GM12878 (cell line): Measurements from ENCODE around the gene TMEM14C. TPM values are rescaled to one million over a fixed set of nuclear protein-coding genes. Genes with fewer than 3 reads are reported as not detected.
A peak's percentile ranks its signal among the peaks of the same experiment; 100 is the strongest.

ENCODE experiments used
- ATAC-seq: fragments of 200-7000 bp; cut with Tn5 transposase; 3 replicates; pipeline ENCODE4 v1.9.1; 2020; ENCODE audit warnings: mild to moderate bottlenecking, moderate library complexity
- BruUV-seq: library from RNA; stranded (reverse); fragments of 400-500 nt; replicated peaks from 2 replicates; lab custom pipeline; 2021; lab: Mats Ljungman, UMichigan
- CTCF ChIA-PET: fragments of 300-600 bp; sonication (Branson Sonifier 250); formaldehyde crosslinking; extraction: SDS; loops from one replicate; lab custom pipeline; 2021; ENCODE audit warnings: inconsistent platforms; lab: Yijun Ruan, JAX
- POLR2A ChIA-PET: fragments of 350-600 bp; formaldehyde crosslinking; extraction: SDS; loops from one replicate; lab custom pipeline; 2021; ENCODE audit warnings: inconsistent platforms; lab: Charles Lee
- RAD21 ChIA-PET: fragments of 300-600 bp; sonication (Branson Sonifier 250); formaldehyde crosslinking; loops from one replicate; lab custom pipeline; 2023; ENCODE audit warnings: antibody characterized with exemption; ENCODE audit not compliant: unreplicated experiment; lab: Charles Lee
- SMC1A ChIA-PET: fragments of 300-600 bp; sonication (Branson Sonifier 250); formaldehyde crosslinking; loops from one replicate; lab custom pipeline; 2023; ENCODE audit not compliant: unreplicated experiment, uncharacterized antibody; lab: Charles Lee
- DNase-seq: peaks from one replicate; pipeline ENCODE4 v3.0.0-alpha.2; 2011; ENCODE audit warnings: low read depth, low spot score
- FAIRE-seq: peaks from 3 replicates; lab custom pipeline; 2011; peaks lifted over from hg19 to GRCh38; lab: Jason Lieb, UNC
- H2AFZ ChIP-seq: 2 replicates; pipeline ENCODE4 v1.6.0; 2011; ENCODE audit warnings: low read depth, low read length, control low read depth; ENCODE audit not compliant: control insufficient read depth
- H3K27ac ChIP-seq: 2 replicates; pipeline ENCODE4 v1.5.1; 2011; ENCODE audit warnings: control low read depth; ENCODE audit not compliant: control insufficient read depth, insufficient read depth
- H3K27me3 ChIP-seq, 2 experiments: replicated peaks in 1 of 2; 2 replicates each; pipeline versions ENCODE4 v1.6.0 to v1.6.1; 2011; ENCODE audit warnings: low read length in 1 of 2; ENCODE audit not compliant: control insufficient read depth in 2 of 2, insufficient read depth in 2 of 2
- H3K36me3 ChIP-seq, 2 experiments: 2 replicates each; pipeline ENCODE4 v1.5.1; 2011; ENCODE audit warnings: low read length in 1 of 2; ENCODE audit not compliant: control insufficient read depth in 2 of 2, insufficient read depth in 2 of 2
- H3K4me1 ChIP-seq: 2 replicates; pipeline ENCODE4 v1.6.1; 2011; ENCODE audit warnings: mild to moderate bottlenecking, low read length, moderate library complexity, mixed read lengths; ENCODE audit not compliant: control insufficient read depth, insufficient read depth
- H3K4me2 ChIP-seq: 2 replicates; pipeline ENCODE4 v1.6.0; 2011; ENCODE audit warnings: control low read depth; ENCODE audit not compliant: control insufficient read depth, insufficient read depth
- H3K4me3 ChIP-seq: fragments of 200-600 bp; sonication (generic); 2 replicates; pipeline ENCODE4 v1.5.1; 2016
- H3K79me2 ChIP-seq: 2 replicates; pipeline ENCODE4 v1.6.0; 2011; ENCODE audit warnings: low read length; ENCODE audit not compliant: control insufficient read depth, insufficient read depth
- H3K9ac ChIP-seq: 2 replicates; pipeline ENCODE4 v1.8.0; 2011; ENCODE audit warnings: low read length, control low read depth, mixed read lengths; ENCODE audit not compliant: control insufficient read depth, insufficient read depth
- H3K9me3 ChIP-seq: replicated peaks from 3 replicates; pipeline ENCODE4 v1.5.1; 2011; ENCODE audit warnings: mild to moderate bottlenecking, low read length; ENCODE audit not compliant: control insufficient read depth, insufficient read depth
- H4K20me1 ChIP-seq: 2 replicates; pipeline ENCODE4 v1.6.0; 2011; ENCODE audit not compliant: control insufficient read depth, insufficient read depth
- BMI1 ChIP-seq: fragments of 450-650 bp; IDR thresholded peaks from 2 replicates; pipeline ENCODE4 v1.6.1; 2016; ENCODE audit warnings: mild to moderate bottlenecking, moderate library complexity, borderline replicate concordance
- IKZF1 ChIP-seq: fragments of 450-650 bp; conservative IDR thresholded peaks from 2 replicates; pipeline ENCODE4 v1.6.1; 2017; ENCODE audit warnings: antibody characterized with exemption, mild to moderate bottlenecking
- MTA3 ChIP-seq: IDR thresholded peaks from 2 replicates; pipeline ENCODE4 v1.6.1; 2012; ENCODE audit warnings: low read length, inconsistent platforms, borderline replicate concordance
- PAX5 ChIP-seq: IDR thresholded peaks from 2 replicates; pipeline ENCODE4 v1.6.1; 2011; ENCODE audit warnings: low read depth, low read length, borderline replicate concordance
- RCOR1 ChIP-seq: conservative IDR thresholded peaks from 2 replicates; pipeline ENCODE4 v1.6.1; 2012; ENCODE audit warnings: low read depth, low read length, improper control_type of control experiment
- SPI1 ChIP-seq: IDR thresholded peaks from 2 replicates; pipeline ENCODE4 v1.6.1; 2011; ENCODE audit warnings: low read depth, mild to moderate bottlenecking, low read length, moderate library complexity, borderline replicate concordance; ENCODE audit not compliant: insufficient read depth
- ZNF274 ChIP-seq: IDR thresholded peaks from one replicate; pipeline ENCODE4 v1.8.0; 2011; ENCODE audit not compliant: insufficient read length, insufficient read depth
- WGBS: methylation state at CpG from one replicate; pipeline ENCODE4 v1.1.6; 2016; ENCODE audit warnings: low lambda C conversion rate; ENCODE audit not compliant: insufficient replicate concordance, insufficient coverage; ENCODE audit errors: missing lambda C conversion rate; 5-methylcytosine and 5-hydroxymethylcytosine counted together
- in situ Hi-C: fragments of 300-500 bp; cut with MboI; formaldehyde crosslinking; loops from 9 replicates; pipeline ENCODE4 v1.14.3; 2018; ENCODE audit warnings: mixed read lengths
- intact Hi-C: fragments of 100-400 bp; cut with micrococcal nuclease; formaldehyde crosslinking; loops from one replicate; pipeline ENCODE4 v1.14.2; 2022; ENCODE audit not compliant: unreplicated experiment
- polyA plus RNA-seq, 11 experiments: library from polyadenylated mRNA; depleted of rRNA in 4 of 11; unstranded in 6 of 11; stranded (reverse) in 5 of 11; fragments of >200 nt; fragmentation: Nextera tagmentation in 4 of 11; fragmentation: Illumina TruSeq in 1 of 11; extraction: Ambion mirVana in 4 of 11; extraction: Trizol in 1 of 11; gene quantifications; 1 replicate in 1 of 11; 2 replicates in 10 of 11; pipeline versions ENCODE4 v1.2.1 to v1.2.3, GENCODE V29; 2011 to 2016; ENCODE audit warnings: inconsistent platforms in 2 of 11, missing spikeins in 2 of 11, low read depth in 1 of 11
- total RNA-seq, 4 experiments: library from RNA; depleted of rRNA in 3 of 4; stranded (reverse); fragments of >200 nt in 3 of 4; fragmentation: Illumina TruSeq in 1 of 4; extraction: Trizol in 1 of 4; gene quantifications; 2 replicates each; pipeline versions ENCODE4 v1.2.1 to v1.2.3, GENCODE V29; 2013 to 2021
- TF ChIP-seq, protein P1 (sequence below): IDR thresholded peaks from 2 replicates; pipeline ENCODE4 v1.6.1; 2012; ENCODE audit warnings: low read depth, low read length, improper control_type of control experiment
- TF ChIP-seq, protein P2 (sequence below): fragments of 450-650 bp; formaldehyde crosslinking; IDR thresholded peaks from 2 replicates; pipeline ENCODE4 v1.4.0; 2020; ENCODE audit warnings: mild to moderate bottlenecking, moderate library complexity
- TF ChIP-seq, protein P3 (sequence below), 3 experiments: IDR thresholded peaks in 2 of 3; conservative IDR thresholded peaks in 1 of 3; 2 replicates each; pipeline ENCODE4 v1.5.1; 2011; ENCODE audit warnings: low read depth in 3 of 3, low read length in 3 of 3, mild to moderate bottlenecking in 3 of 3, control low read depth in 2 of 3, moderate library complexity in 2 of 3, inconsistent platforms in 1 of 3, mixed read lengths in 1 of 3; ENCODE audit not compliant: control insufficient read depth in 2 of 3, insufficient read depth in 1 of 3; ENCODE audit errors: extremely low read depth in 1 of 3

Gene TMEM14C
- total and polyA plus RNA-seq, 10 of the 15 experiments (the other 5 are each of a cell fraction or from before 2014, with no cell fraction given) = 66.0 to 224 (median 134) TPM

DNA sequence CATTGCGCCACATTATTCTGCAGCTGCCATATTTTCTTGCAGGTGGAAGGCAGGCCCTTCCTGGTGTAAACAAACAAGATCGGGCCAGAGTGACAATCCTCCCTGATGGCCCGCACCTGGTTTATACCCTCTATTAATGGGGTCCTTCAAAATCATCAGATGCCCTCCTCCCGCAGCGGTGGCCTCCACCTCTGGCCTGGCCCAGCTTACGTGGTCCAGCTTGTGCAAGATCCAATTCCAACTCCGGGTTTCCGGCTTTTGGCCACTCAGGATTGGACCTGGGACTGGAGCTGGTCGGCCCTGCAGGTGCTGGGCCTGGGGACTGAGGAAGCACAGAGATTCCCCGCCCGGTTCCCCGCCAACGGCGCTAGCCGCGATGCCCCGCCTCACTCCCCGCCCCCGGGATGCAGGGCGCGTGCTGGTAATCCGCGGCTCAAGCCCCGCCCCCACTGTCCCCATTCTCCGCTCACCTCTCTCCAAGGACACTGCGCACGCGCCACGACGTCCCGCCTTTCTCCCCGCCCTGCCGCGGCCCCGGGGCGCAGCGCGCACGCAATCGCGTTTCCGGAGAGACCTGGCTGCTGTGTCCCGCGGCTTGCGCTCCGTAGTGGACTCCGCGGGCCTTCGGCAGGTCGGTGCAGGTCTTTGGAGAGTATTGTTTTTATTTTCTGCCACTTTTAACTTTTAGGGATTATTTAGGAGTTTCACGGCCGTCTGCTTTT is 24.5 kb downstream of the TMEM14C start, which contains the start of gene TMEM14B (continued):
- TF ChIP-seq, protein P1, sequence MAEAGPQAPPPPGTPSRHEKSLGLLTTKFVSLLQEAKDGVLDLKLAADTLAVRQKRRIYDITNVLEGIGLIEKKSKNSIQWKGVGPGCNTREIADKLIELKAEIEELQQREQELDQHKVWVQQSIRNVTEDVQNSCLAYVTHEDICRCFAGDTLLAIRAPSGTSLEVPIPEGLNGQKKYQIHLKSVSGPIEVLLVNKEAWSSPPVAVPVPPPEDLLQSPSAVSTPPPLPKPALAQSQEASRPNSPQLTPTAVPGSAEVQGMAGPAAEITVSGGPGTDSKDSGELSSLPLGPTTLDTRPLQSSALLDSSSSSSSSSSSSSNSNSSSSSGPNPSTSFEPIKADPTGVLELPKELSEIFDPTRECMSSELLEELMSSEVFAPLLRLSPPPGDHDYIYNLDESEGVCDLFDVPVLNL = no peak; the same call in 1 of the 2 replicates
- TF ChIP-seq RCOR1 (0 out of 2 replicates have a peak, but pooled peaks have one; percentile 18), IKZF1 (peak; percentile 70)
- TF ChIP-seq, all 136 proteins: peak for 45

DNA sequence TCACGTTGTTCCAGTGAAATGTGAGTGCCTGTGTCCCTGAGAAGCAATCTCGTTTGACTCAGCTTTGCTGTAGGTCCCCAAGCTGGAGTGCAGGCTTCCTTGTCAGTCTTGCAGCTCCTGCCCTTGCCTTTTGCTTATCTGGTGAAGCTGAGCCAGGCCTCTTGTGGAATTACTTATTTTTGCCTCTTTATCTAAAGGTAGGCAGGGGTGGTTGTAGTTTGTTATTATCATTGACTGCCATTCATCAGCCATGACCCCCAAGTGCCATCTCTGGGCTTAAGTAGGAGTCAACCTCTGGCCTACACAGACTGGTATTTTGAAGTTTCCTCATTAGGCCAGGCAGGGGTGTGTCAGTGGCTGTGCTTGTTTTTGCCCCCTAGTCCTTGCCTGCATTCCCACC is 26.9 kb downstream of the TMEM14C start:
- H3K36me3 ChIP-seq = peaks cover 1 to 18% of the 10 kb centered on the region in 2 experiments; a peak in 3 of 4 replicates
- no peak overlapping the region for H2AFZ ChIP-seq
- no peaks in the 10 kb centered on the region for H3K9me3 ChIP-seq
- no peak overlapping the region for H3K27ac ChIP-seq
- in situ Hi-C loops = no loop called here
- ATAC-seq (no peak), DNase-seq (no peak), FAIRE-seq (no peak)
- H3K9ac ChIP-seq = no peak overlapping the region
- ChIA-PET POLR2A (no interaction called here), CTCF (interaction anchor here (0.8 to 1.5 kb wide), 2 partner anchors 52 to 239 kb away, joined by 3 read pairs; no protein-coding TSS in a partner anchor), SMC1A (interaction anchor here (1.1 to 4.7 kb wide), 3 partner anchors 12 to 50 kb away, joined by 3 to 46 read pairs (median 19); partner anchors contain the start of gene TMEM14C), RAD21 (no interaction called here)
- peaks cover 5% of the 10 kb centered on the region; the same call in 1 of the 2 replicates for H3K4me1 ChIP-seq
- peak overlapping the region; percentile 61; the same call in 1 of the 2 replicates for H3K4me2 ChIP-seq
- intact Hi-C loops = loop anchor here (5.0 kb wide), 1 partner anchor 237 kb away; no protein-coding TSS in a partner anchor
- BruUV-seq = no TSS peak
- no peaks in the 10 kb centered on the region for H3K27me3 ChIP-seq
- H4K20me1 ChIP-seq = no peaks in the 10 kb centered on the region
- H3K79me2 ChIP-seq = peaks cover 29% of the 10 kb centered on the region
- 97% methylated on average over 2 of the region's 2 CpGs for WGBS
- no peak overlapping the region for H3K4me3 ChIP-seq
- TF ChIP-seq MTA3 (no peak), PAX5 (no peak), SPI1 (no peak), BMI1 (no peak), ZNF274 (no peak)
- TF ChIP-seq, protein P2, sequence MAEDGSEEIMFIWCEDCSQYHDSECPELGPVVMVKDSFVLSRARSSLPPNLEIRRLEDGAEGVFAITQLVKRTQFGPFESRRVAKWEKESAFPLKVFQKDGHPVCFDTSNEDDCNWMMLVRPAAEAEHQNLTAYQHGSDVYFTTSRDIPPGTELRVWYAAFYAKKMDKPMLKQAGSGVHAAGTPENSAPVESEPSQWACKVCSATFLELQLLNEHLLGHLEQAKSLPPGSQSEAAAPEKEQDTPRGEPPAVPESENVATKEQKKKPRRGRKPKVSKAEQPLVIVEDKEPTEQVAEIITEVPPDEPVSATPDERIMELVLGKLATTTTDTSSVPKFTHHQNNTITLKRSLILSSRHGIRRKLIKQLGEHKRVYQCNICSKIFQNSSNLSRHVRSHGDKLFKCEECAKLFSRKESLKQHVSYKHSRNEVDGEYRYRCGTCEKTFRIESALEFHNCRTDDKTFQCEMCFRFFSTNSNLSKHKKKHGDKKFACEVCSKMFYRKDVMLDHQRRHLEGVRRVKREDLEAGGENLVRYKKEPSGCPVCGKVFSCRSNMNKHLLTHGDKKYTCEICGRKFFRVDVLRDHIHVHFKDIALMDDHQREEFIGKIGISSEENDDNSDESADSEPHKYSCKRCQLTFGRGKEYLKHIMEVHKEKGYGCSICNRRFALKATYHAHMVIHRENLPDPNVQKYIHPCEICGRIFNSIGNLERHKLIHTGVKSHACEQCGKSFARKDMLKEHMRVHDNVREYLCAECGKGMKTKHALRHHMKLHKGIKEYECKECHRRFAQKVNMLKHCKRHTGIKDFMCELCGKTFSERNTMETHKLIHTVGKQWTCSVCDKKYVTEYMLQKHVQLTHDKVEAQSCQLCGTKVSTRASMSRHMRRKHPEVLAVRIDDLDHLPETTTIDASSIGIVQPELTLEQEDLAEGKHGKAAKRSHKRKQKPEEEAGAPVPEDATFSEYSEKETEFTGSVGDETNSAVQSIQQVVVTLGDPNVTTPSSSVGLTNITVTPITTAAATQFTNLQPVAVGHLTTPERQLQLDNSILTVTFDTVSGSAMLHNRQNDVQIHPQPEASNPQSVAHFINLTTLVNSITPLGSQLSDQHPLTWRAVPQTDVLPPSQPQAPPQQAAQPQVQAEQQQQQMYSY = no peak
- TF ChIP-seq, protein P3, sequence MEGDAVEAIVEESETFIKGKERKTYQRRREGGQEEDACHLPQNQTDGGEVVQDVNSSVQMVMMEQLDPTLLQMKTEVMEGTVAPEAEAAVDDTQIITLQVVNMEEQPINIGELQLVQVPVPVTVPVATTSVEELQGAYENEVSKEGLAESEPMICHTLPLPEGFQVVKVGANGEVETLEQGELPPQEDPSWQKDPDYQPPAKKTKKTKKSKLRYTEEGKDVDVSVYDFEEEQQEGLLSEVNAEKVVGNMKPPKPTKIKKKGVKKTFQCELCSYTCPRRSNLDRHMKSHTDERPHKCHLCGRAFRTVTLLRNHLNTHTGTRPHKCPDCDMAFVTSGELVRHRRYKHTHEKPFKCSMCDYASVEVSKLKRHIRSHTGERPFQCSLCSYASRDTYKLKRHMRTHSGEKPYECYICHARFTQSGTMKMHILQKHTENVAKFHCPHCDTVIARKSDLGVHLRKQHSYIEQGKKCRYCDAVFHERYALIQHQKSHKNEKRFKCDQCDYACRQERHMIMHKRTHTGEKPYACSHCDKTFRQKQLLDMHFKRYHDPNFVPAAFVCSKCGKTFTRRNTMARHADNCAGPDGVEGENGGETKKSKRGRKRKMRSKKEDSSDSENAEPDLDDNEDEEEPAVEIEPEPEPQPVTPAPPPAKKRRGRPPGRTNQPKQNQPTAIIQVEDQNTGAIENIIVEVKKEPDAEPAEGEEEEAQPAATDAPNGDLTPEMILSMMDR (IDR thresholded peaks at IDR 0.05 in 2 of 3, conservative IDR thresholded peaks at IDR 0.05 in 1 of 3; ENCODE audit: control insufficient read depth in 2 of 3, extremely low read depth in 1 of 3, insufficient read depth in 1 of 3, low read depth in 3 of 3, low read length in 3 of 3) = no peak
